Mucosa of rectum (tissue), 2 donors: ENCODE measurements around the gene TNMD.

Experiments used
- H3K27ac ChIP-seq, 2 donors: one replicate each; pipeline ENCODE4 v1.7.0; 2013; ENCODE audit warnings: inconsistent platforms in 2 of 2, low read depth in 2 of 2, low read length in 2 of 2
- H3K27me3 ChIP-seq, 2 donors: one replicate each; pipeline ENCODE4 v1.7.0; 2013; ENCODE audit warnings: low read length in 2 of 2; ENCODE audit not compliant: control insufficient read depth in 2 of 2, insufficient read depth in 2 of 2
- H3K36me3 ChIP-seq, 2 donors: one replicate each; pipeline ENCODE4 v1.7.0; 2013; ENCODE audit warnings: low read length in 2 of 2; ENCODE audit not compliant: control insufficient read depth in 2 of 2, insufficient read depth in 2 of 2
- H3K4me1 ChIP-seq, 2 donors: one replicate each; pipeline ENCODE4 v1.7.0; 2013; ENCODE audit warnings: low read length in 2 of 2, mild to moderate bottlenecking in 1 of 2; ENCODE audit not compliant: control insufficient read depth in 2 of 2, insufficient read depth in 2 of 2
- H3K4me3 ChIP-seq, 2 donors: one replicate each; pipeline ENCODE4 v1.7.0; 2013; ENCODE audit warnings: low read length in 2 of 2
- H3K9ac ChIP-seq, 2 donors: one replicate each; pipeline ENCODE4 v1.7.0; 2013; ENCODE audit warnings: low read length in 2 of 2, low read depth in 1 of 2, mild to moderate bottlenecking in 1 of 2
- H3K9me3 ChIP-seq, 2 donors: one replicate each; pipeline ENCODE4 v1.7.0; 2013; ENCODE audit warnings: low read length in 2 of 2; ENCODE audit not compliant: control insufficient read depth in 2 of 2
- donor health status: healthy.
- donor health status: Normal muscosa, but diverticular disease.

The TNMD gene

GRCh38 chrX:100600758-100601157 lies 16.0 kb downstream of the TNMD start:
- Histone ChIP-seq H3K36me3 (no peaks in the 10 kb centered on the region), H3K4me3 (no peak overlapping the region), H3K27me3 (peaks cover 0 to 7% of the 10 kb centered on the region in 2 donors), H3K9ac (no peak overlapping the region), H3K27ac (no peak overlapping the region), H3K9me3 (no peaks in the 10 kb centered on the region), H3K4me1 (no peaks in the 10 kb centered on the region)

GRCh38 chrX:100606753-100607152 lies 22.0 kb downstream of the TNMD start:
- H3K9ac ChIP-seq = no peak overlapping the region
- no peaks in the 10 kb centered on the region for H3K4me1 ChIP-seq
- no peaks in the 10 kb centered on the region for H3K36me3 ChIP-seq
- H3K4me3 ChIP-seq = no peak overlapping the region
- H3K27ac ChIP-seq = no peak overlapping the region
- peaks cover 0 to 2% of the 10 kb centered on the region in 2 donors for H3K27me3 ChIP-seq
- no peaks in the 10 kb centered on the region for H3K9me3 ChIP-seq

GRCh38 chrX:100609591-100609990 lies 24.9 kb downstream of the TNMD start:
- Histone ChIP-seq H3K36me3 (no peaks in the 10 kb centered on the region), H3K9ac (no peak overlapping the region), H3K4me3 (no peak overlapping the region), H3K9me3 (no peaks in the 10 kb centered on the region), H3K27ac (no peak overlapping the region), H3K4me1 (no peaks in the 10 kb centered on the region), H3K27me3 (peaks cover 2 to 6% of the 10 kb centered on the region in 2 donors)

- Histone ChIP-seq H3K9ac (no peak overlapping the region), H3K27ac (no peak overlapping the region), H3K4me1 (no peaks in the 10 kb centered on the region), H3K9me3 (no peaks in the 10 kb centered on the region), H3K4me3 (no peak overlapping the region), H3K36me3 (no peaks in the 10 kb centered on the region), H3K27me3 (peaks cover 2 to 8% of the 10 kb centered on the region in 2 donors)
Observed at GRCh38 chrX:100611951-100612350, 27.2 kb downstream of the TNMD start.

- peaks cover 2 to 8% of the 10 kb centered on the region in 2 donors for H3K27me3 ChIP-seq
- H3K4me3 ChIP-seq = no peak overlapping the region
- H3K9me3 ChIP-seq = no peaks in the 10 kb centered on the region
- no peaks in the 10 kb centered on the region for H3K36me3 ChIP-seq
- H3K9ac ChIP-seq = no peak overlapping the region
- H3K4me1 ChIP-seq = no peaks in the 10 kb centered on the region
- H3K27ac ChIP-seq = no peak overlapping the region
Observed at GRCh38 chrX:100615005-100615404, 30.3 kb downstream of the TNMD start.

GRCh38 chrX:100623001-100623400 lies 38.3 kb downstream of the TNMD start:
- no peak overlapping the region for H3K9ac ChIP-seq
- H3K9me3 ChIP-seq = no peaks in the 10 kb centered on the region
- H3K36me3 ChIP-seq = no peaks in the 10 kb centered on the region

GRCh38 chrX:100625985-100626491 lies 41.3 kb downstream of the TNMD start:
- Histone ChIP-seq H3K27ac (no peak overlapping the region), H3K9me3 (no peaks in the 10 kb centered on the region), H3K4me1 (no peaks in the 10 kb centered on the region), H3K4me3 (no peak overlapping the region), H3K9ac (no peak overlapping the region), H3K27me3 (no peaks in the 10 kb centered on the region), H3K36me3 (peaks cover 0 to 3% of the 10 kb centered on the region in 2 donors)

More at GRCh38 chrX:100623001-100623400, 38.3 kb downstream of the TNMD start:
- no peaks in the 10 kb centered on the region for H3K4me1 ChIP-seq
- no peak overlapping the region for H3K4me3 ChIP-seq
- no peaks in the 10 kb centered on the region for H3K27me3 ChIP-seq
- H3K27ac ChIP-seq = no peak overlapping the region

- H3K4me3 ChIP-seq = peak overlapping the region; percentile 66 to 80
- H3K36me3 ChIP-seq = peaks cover 0 to 1% of the 10 kb centered on the region in 2 donors
- H3K27me3 ChIP-seq = peaks cover 2 to 7% of the 10 kb centered on the region in 2 donors
Observed at GRCh38 chrX:100635040-100635439, 50.3 kb downstream of the TNMD start.

GRCh38 chrX:100635989-100636320 lies 51.2 kb downstream of the TNMD start:
- Histone ChIP-seq H3K4me3 (peak overlapping the region; percentile 66 to 80), H3K9me3 (no peaks in the 10 kb centered on the region), H3K4me1 (no peaks in the 10 kb centered on the region), H3K36me3 (no peaks in the 10 kb centered on the region), H3K9ac (peak overlapping the region; percentile 68 to 73), H3K27me3 (peaks cover 2 to 7% of the 10 kb centered on the region in 2 donors), H3K27ac (peak overlapping the region; percentile 46 to 57)

More at GRCh38 chrX:100635040-100635439, 50.3 kb downstream of the TNMD start:
- no peak overlapping the region for H3K9ac ChIP-seq
- no peaks in the 10 kb centered on the region for H3K9me3 ChIP-seq
- no peaks in the 10 kb centered on the region for H3K4me1 ChIP-seq
- no peak overlapping the region for H3K27ac ChIP-seq

GRCh38 chrX:100636321-100636991 lies 51.7 kb downstream of the TNMD start, which contains the start of gene TSPAN6:
TSPAN6 (minus strand) TSS chrX:100636806; CDS start chrX:100636694, 112 bp downstream.
- no peaks in the 10 kb centered on the region for H3K4me1 ChIP-seq
- H3K9me3 ChIP-seq = no peaks in the 10 kb centered on the region
- H3K36me3 ChIP-seq = no peaks in the 10 kb centered on the region
- peak within 1 kb of the TSS; percentile 66 to 80 for H3K4me3 ChIP-seq
- H3K27ac ChIP-seq = peak within 1 kb of the TSS; percentile 46 to 57
- peaks cover 2 to 7% of the 10 kb centered on the region in 2 donors for H3K27me3 ChIP-seq
- H3K9ac ChIP-seq = peak within 1 kb of the TSS; percentile 68 to 73
